OCI-LY1 (cell line): ENCODE results near the gene DPP4.

Experiments used
- CTCF ChIP-seq: fragments of 200-600 bp; sonication (generic), shearing (Covaris generic); IDR thresholded peaks from 2 replicates; pipeline ENCODE4 v1.5.1; 2017; ENCODE audit warnings: mild to moderate bottlenecking, antibody characterized with exemption, low read length, moderate library complexity, mixed read lengths
- EZH2 ChIP-seq: fragments of 200-600 bp; sonication (generic), shearing (Covaris generic); IDR thresholded peaks from 2 replicates; pipeline ENCODE4 v1.8.0; 2017; ENCODE audit warnings: borderline replicate concordance, mixed run types, mild to moderate bottlenecking, antibody characterized with exemption, low read length, moderate library complexity, mixed read lengths

- no peak for TF ChIP-seq CTCF
- TF ChIP-seq EZH2, result no peak
Observed at GRCh38 chr2:162084536-162084935, 10.5 kb upstream of the DPP4 start.
